Osteocyte (in vitro differentiated cells): ENCODE results near the gene USP37. TPM values are rescaled to one million over a fixed set of nuclear protein-coding genes. Genes with fewer than 3 reads are reported as not detected.

ENCODE experiments used
- DNase-seq: peaks from one replicate; pipeline ENCODE4 v3.0.0; 2021; ENCODE audit warnings: mixed read lengths; ENCODE audit not compliant: unreplicated experiment; ENCODE audit errors: extremely low spot score
- H3K27ac Mint-ChIP-seq: one replicate; pipeline ENCODE4 v1.8.0; 2021; ENCODE audit warnings: mild to moderate bottlenecking, mixed read lengths; ENCODE audit not compliant: unreplicated experiment
- H3K27me3 Mint-ChIP-seq: one replicate; pipeline ENCODE4 v1.8.0; 2021; ENCODE audit warnings: mixed read lengths; ENCODE audit not compliant: unreplicated experiment
- H3K36me3 Mint-ChIP-seq: one replicate; pipeline ENCODE4 v1.8.0; 2021; ENCODE audit warnings: mixed read lengths; ENCODE audit not compliant: unreplicated experiment
- H3K4me1 Mint-ChIP-seq: one replicate; pipeline ENCODE4 v1.8.0; 2021; ENCODE audit warnings: mixed read lengths; ENCODE audit not compliant: unreplicated experiment
- H3K4me3 Mint-ChIP-seq: one replicate; pipeline ENCODE4 v1.8.0; 2021; ENCODE audit warnings: mild to moderate bottlenecking, moderate library complexity, mixed read lengths; ENCODE audit not compliant: unreplicated experiment
- H3K9me3 Mint-ChIP-seq: one replicate; pipeline ENCODE4 v1.8.0; 2021; ENCODE audit warnings: mixed read lengths; ENCODE audit not compliant: unreplicated experiment
- CTCF ChIP-seq: fragments of 200-600 bp; sonication (generic); IDR thresholded peaks from 2 replicates; pipeline ENCODE4 v1.5.0; 2021; ENCODE audit warnings: antibody characterized with exemption, mild to moderate bottlenecking, moderate library complexity
- total RNA-seq: library from RNA; stranded (reverse); gene quantifications from 2 replicates; pipeline ENCODE4 v1.2.1, GENCODE V29; 2021

The USP37 gene
- total RNA-seq, 1 donor from 2014 or later, result 14.6 TPM

GRCh38 chr2:218477247-218477646, 90.9 kb downstream of the USP37 start:
- Mint-ChIP-seq H3K4me1 (no peaks in the 10 kb centered on the region), H3K9me3 (no peaks in the 10 kb centered on the region), H3K4me3 (no peak overlapping the region), H3K27me3 (no peaks in the 10 kb centered on the region), H3K27ac (no peak overlapping the region), H3K36me3 (peaks cover 30% of the 10 kb centered on the region)
- no peak for TF ChIP-seq CTCF
- no peak for DNase-seq

GRCh38 chr2:218476676-218477075, 91.5 kb downstream of the USP37 start:
- no peak for DNase-seq
- H3K4me1 Mint-ChIP-seq, result no peaks in the 10 kb centered on the region

GRCh38 chr2:218474527-218474926, 93.6 kb downstream of the USP37 start:
- Mint-ChIP-seq H3K36me3 (peaks cover 30% of the 10 kb centered on the region), H3K9me3 (no peaks in the 10 kb centered on the region)
- TF ChIP-seq CTCF, result no peak

More at GRCh38 chr2:218476676-218477075, 91.5 kb downstream of the USP37 start:
- Mint-ChIP-seq H3K36me3 (peaks cover 33% of the 10 kb centered on the region), H3K9me3 (no peaks in the 10 kb centered on the region), H3K27ac (no peak overlapping the region), H3K4me3 (no peak overlapping the region), H3K27me3 (no peaks in the 10 kb centered on the region)
- TF ChIP-seq CTCF, result no peak

GRCh38 chr2:218472988-218473387, 95.2 kb downstream of the USP37 start:
- no peaks in the 10 kb centered on the region for H3K4me1 Mint-ChIP-seq
- peaks cover 23% of the 10 kb centered on the region for H3K36me3 Mint-ChIP-seq
- H3K27me3 Mint-ChIP-seq, result no peaks in the 10 kb centered on the region
- no peak for TF ChIP-seq CTCF
- H3K4me3 Mint-ChIP-seq, result no peak overlapping the region
- H3K27ac Mint-ChIP-seq, result no peak overlapping the region
- no peak for DNase-seq
- H3K9me3 Mint-ChIP-seq, result no peaks in the 10 kb centered on the region

More at GRCh38 chr2:218474527-218474926, 93.6 kb downstream of the USP37 start:
- Mint-ChIP-seq H3K27ac (no peak overlapping the region), H3K4me3 (no peak overlapping the region), H3K27me3 (no peaks in the 10 kb centered on the region), H3K4me1 (no peaks in the 10 kb centered on the region)
- no peak for DNase-seq

GRCh38 chr2:218471982-218472381, 96.2 kb downstream of the USP37 start:
- Mint-ChIP-seq H3K9me3 (no peaks in the 10 kb centered on the region), H3K4me1 (no peaks in the 10 kb centered on the region), H3K4me3 (no peak overlapping the region), H3K27me3 (no peaks in the 10 kb centered on the region), H3K27ac (no peak overlapping the region), H3K36me3 (peaks cover 23% of the 10 kb centered on the region)
- TF ChIP-seq CTCF, result no peak
- DNase-seq, result no peak
